Caki2 (cell line): ENCODE results near the gene CANT1. TPM values are rescaled to one million over a fixed set of nuclear protein-coding genes. Genes with fewer than 3 reads are reported as not detected.

ENCODE experiments used
- total RNA-seq: library from RNA; depleted of rRNA; stranded (reverse); fragments of >200 nt; shearing (Covaris generic); gene quantifications from 2 replicates; pipeline ENCODE4 v1.2.3, GENCODE V29; 2014; ENCODE audit warnings: low replicate concordance; rRNA removed

The CANT1 gene
- total RNA-seq, 1 experiment from 2014 or later = 77.3 TPM

Other genes with a start within 250 kb of the CANT1 start
- 52.6 and 58.0 TPM in 2 replicates for gene CYTH1, start 227.5 kb downstream of the CANT1 start, total RNA-seq
- gene USP36, start 168.9 kb downstream of the CANT1 start, total RNA-seq = 28.8 and 32.9 TPM in 2 replicates
- 0.35 TPM in 1 of 2 replicates, not detected in the other for gene CEP295NL, start 106.6 kb downstream of the CANT1 start, total RNA-seq
- gene TIMP2, start 84.4 kb downstream of the CANT1 start, total RNA-seq = 70.1 and 77.2 TPM in 2 replicates
- gene LGALS3BP, start 29.8 kb downstream of the CANT1 start, total RNA-seq = 345 and 478 TPM in 2 replicates
- not detected in 2 replicates for gene C1QTNF1, start 14.4 kb upstream of the CANT1 start, total RNA-seq
- gene ENGASE, start 65.1 kb upstream of the CANT1 start, total RNA-seq = 12.8 and 12.9 TPM in 2 replicates